Omental fat pad (tissue), 4 donors: ENCODE data around the gene PNKD. TPM values are rescaled to one million over a fixed set of nuclear protein-coding genes. Genes with fewer than 3 reads are reported as not detected.

ENCODE experiments used
- ATAC-seq: fragments of 150-250 bp; one replicate; pipeline ENCODE4 v1.9.1; 2016; ENCODE audit warnings: mild to moderate bottlenecking, moderate library complexity; ENCODE audit not compliant: low FRiP score
- DNase-seq: peaks from one replicate; pipeline ENCODE4 v3.0.0-alpha.2; 2019; ENCODE audit warnings: low spot score
- CTCF ChIP-seq, 3 donors: fragments of 450-650 bp; IDR thresholded peaks; one replicate each; pipeline ENCODE4 v1.5.1; 2016 to 2017; ENCODE audit warnings: antibody characterized with exemption in 3 of 3, mild to moderate bottlenecking in 3 of 3, moderate library complexity in 2 of 3
- small RNA-seq: library from RNA; depleted of rRNA; stranded (forward); fragments of <200 nt; gene quantifications from one replicate; pipeline ENCODE3, GENCODE V24; 2016
- total RNA-seq, 4 donors: library from RNA; depleted of rRNA; stranded (reverse); fragments of >200 nt; gene quantifications; one replicate each; pipeline ENCODE4 v1.1.0, GENCODE V29; 2016

Gene PNKD
- total RNA-seq, 4 donors from 2014 or later: 25.5 to 38.0 (median 31.3) TPM

GRCh38 chr2:218395090-218395444 lies 124.7 kb downstream of the PNKD start:
- DNase-seq (no peak), ATAC-seq (no peak)
- TF ChIP-seq CTCF (IDR thresholded peaks at IDR 0.05): no peak

- no peak for TF ChIP-seq CTCF (IDR thresholded peaks at IDR 0.05)
- DNase-seq (no peak), ATAC-seq (no peak)
These were observed 125.1 kb downstream of the PNKD start for GRCh38 chr2:218395456-218395825.

- ATAC-seq (peak; percentile 65), DNase-seq (peak; percentile 81)
- TF ChIP-seq CTCF (IDR thresholded peaks at IDR 0.05): peak in 2 of 3 donors; percentile 25 to 38
These were observed 125.7 kb downstream of the PNKD start for GRCh38 chr2:218395826-218396687.

Small RNAs within 50 kb of the gene (small RNA-seq; reads per million reads assigned to genes)
- gene MIR6810: not detected

Other genes with a start within 250 kb of the PNKD start
- gene RUFY4, start 201.3 kb upstream of the PNKD start, total RNA-seq: under 1 TPM in 2 of 4 donors, not detected in 2; 0.60 to 0.95 TPM
- 10 to 100 TPM in 1 of 4 donors, 1 to 10 TPM in 1, under 1 TPM in 2; 0.28 to 19.2 (median 1.3) TPM for gene CXCR2, start 144.5 kb upstream of the PNKD start, total RNA-seq
- gene CXCR1, start 103.6 kb upstream of the PNKD start, total RNA-seq: 10 to 100 TPM in 1 of 4 donors, under 1 TPM in 3; 0.36 to 26.8 (median 0.64) TPM
- 100 to 1,000 TPM; 278 to 384 (median 348) TPM for gene ARPC2, start 53.3 kb upstream of the PNKD start, total RNA-seq
- 10 to 100 TPM; 24.7 to 74.2 (median 59.1) TPM for gene GPBAR1, start 9.5 kb upstream of the PNKD start, total RNA-seq
- 100 to 1,000 TPM; 122 to 165 (median 140) TPM for gene AAMP, start 382 bp upstream of the PNKD start, total RNA-seq
- 100 to 1,000 TPM; 190 to 689 (median 399) TPM for gene TMBIM1, start 22.0 kb downstream of the PNKD start, total RNA-seq
- not detected for gene CATIP, start 86.3 kb downstream of the PNKD start, total RNA-seq
- 100 to 1,000 TPM in 2 of 4 donors, 10 to 100 TPM in 2; 40.0 to 218 (median 127) TPM for gene SLC11A1, start 111.8 kb downstream of the PNKD start, total RNA-seq
- gene CTDSP1, start 129.3 kb downstream of the PNKD start, total RNA-seq: 100 to 1,000 TPM in 2 of 4 donors, 10 to 100 TPM in 2; 77.6 to 147 (median 93.7) TPM
- gene VIL1, start 148.6 kb downstream of the PNKD start, total RNA-seq: not detected